Astrocyte of the cerebellum (primary cell): ENCODE data around the gene BRF1.

Experiments
- DNase-seq: peaks from one replicate; pipeline ENCODE4 v3.0.0-alpha.2; 2011; ENCODE audit warnings: low read depth
- H3K4me3 ChIP-seq: 2 replicates; pipeline ENCODE4 v1.5.1; 2011; ENCODE audit warnings: mild to moderate bottlenecking, low read depth, low read length, moderate library complexity
- CTCF ChIP-seq: IDR thresholded peaks from 2 replicates; pipeline ENCODE4 v1.5.1; 2012; ENCODE audit warnings: low read length, low read depth, moderate library complexity, mild to moderate bottlenecking; ENCODE audit errors: missing control alignments
- in situ Hi-C: cut with HindIII; loops from 2 replicates; pipeline ENCODE4 v1.10.0; 2017; ENCODE audit warnings: low sequenced_read_pairs

Gene BRF1

GRCh38 chr14:105203701-105204100 is 97.1 kb downstream of the BRF1 start:
- no peak overlapping the region for H3K4me3 ChIP-seq
- TF ChIP-seq CTCF, result no peak
- in situ Hi-C loops, result no loop called here
- no peak for DNase-seq

GRCh38 chr14:105203057-105203531 is 97.7 kb downstream of the BRF1 start:
- no peak overlapping the region for H3K4me3 ChIP-seq
- peak; percentile 81 for TF ChIP-seq CTCF
- in situ Hi-C loops, result no loop called here
- peak; percentile 23 for DNase-seq

- DNase-seq, result no peak
- in situ Hi-C loops, result no loop called here
- H3K4me3 ChIP-seq, result no peak overlapping the region
- no peak for TF ChIP-seq CTCF
These were observed 98.8 kb downstream of the BRF1 start for GRCh38 chr14:105201925-105202513.

- no peak for DNase-seq
- H3K4me3 ChIP-seq, result no peak overlapping the region
- in situ Hi-C loops, result no loop called here
- no peak for TF ChIP-seq CTCF
These were observed 99.5 kb downstream of the BRF1 start for GRCh38 chr14:105201156-105201924.

GRCh38 chr14:105200641-105201040 is 100.2 kb downstream of the BRF1 start:
- in situ Hi-C loops, result no loop called here
- no peak for TF ChIP-seq CTCF
- DNase-seq, result no peak
- H3K4me3 ChIP-seq, result no peak overlapping the region

- H3K4me3 ChIP-seq, result no peak overlapping the region
- TF ChIP-seq CTCF, result no peak
- in situ Hi-C loops, result no loop called here
- no peak for DNase-seq
These were observed 100.7 kb downstream of the BRF1 start for GRCh38 chr14:105200074-105200473.
